ENCODE measurements around the gene BZW2.
A peak's percentile ranks its signal among the peaks of the same experiment; 100 is the strongest.
"Not testable (repeated sequence)": the region's sequence is repeated elsewhere in the genome, so short reads cannot be mapped to it uniquely, and the experiment has no call there.

BZW2 gene

DNA sequence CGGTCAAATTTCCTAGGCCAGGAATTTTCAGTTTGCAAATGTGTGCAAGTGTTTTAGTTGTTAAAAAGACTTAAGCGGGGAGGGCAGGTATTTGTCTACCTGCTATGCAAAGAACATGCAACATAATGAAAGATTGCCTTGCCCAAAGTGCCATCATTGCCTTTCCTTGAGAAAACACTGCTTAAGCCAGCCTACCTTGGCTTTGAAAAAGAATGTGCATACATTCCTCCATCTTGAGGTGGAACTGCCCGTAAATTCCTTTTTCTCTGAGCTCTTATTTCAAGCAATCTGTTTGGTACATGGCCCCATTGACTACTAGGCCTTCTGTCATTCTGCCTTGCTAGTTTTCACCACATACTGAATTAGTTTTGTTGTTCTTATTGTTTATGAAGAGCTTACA, 29.3 kb downstream of the BZW2 start:
- TF ChIP-seq, protein P1, sequence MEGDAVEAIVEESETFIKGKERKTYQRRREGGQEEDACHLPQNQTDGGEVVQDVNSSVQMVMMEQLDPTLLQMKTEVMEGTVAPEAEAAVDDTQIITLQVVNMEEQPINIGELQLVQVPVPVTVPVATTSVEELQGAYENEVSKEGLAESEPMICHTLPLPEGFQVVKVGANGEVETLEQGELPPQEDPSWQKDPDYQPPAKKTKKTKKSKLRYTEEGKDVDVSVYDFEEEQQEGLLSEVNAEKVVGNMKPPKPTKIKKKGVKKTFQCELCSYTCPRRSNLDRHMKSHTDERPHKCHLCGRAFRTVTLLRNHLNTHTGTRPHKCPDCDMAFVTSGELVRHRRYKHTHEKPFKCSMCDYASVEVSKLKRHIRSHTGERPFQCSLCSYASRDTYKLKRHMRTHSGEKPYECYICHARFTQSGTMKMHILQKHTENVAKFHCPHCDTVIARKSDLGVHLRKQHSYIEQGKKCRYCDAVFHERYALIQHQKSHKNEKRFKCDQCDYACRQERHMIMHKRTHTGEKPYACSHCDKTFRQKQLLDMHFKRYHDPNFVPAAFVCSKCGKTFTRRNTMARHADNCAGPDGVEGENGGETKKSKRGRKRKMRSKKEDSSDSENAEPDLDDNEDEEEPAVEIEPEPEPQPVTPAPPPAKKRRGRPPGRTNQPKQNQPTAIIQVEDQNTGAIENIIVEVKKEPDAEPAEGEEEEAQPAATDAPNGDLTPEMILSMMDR (IDR thresholded peaks at IDR 0.05; ENCODE audit: low read depth, low read length, poor library complexity, severe bottlenecking), result no peak
- TF ChIP-seq EZH2phosphoT487 (IDR thresholded peaks at IDR 0.05; ENCODE audit: borderline replicate concordance, low read length), result no peak
- Histone ChIP-seq H3K27ac (ENCODE audit: low read depth, low read length) (no peak overlapping the region), H3K9me3 (ENCODE audit: control insufficient read depth, insufficient read depth, low read length) (no peaks in the 10 kb centered on the region), H4K20me1 (ENCODE audit: control insufficient read depth, insufficient read depth, low read depth, low read length) (no peaks in the 10 kb centered on the region), H3K27me3 (ENCODE audit: control insufficient read depth, low read length) (no peaks in the 10 kb centered on the region), H3K9me2 (replicated peaks; ENCODE audit: control insufficient read depth, low read length) (no peaks in the 10 kb centered on the region), H3K4me1 (ENCODE audit: control insufficient read depth, low read length) (no peaks in the 10 kb centered on the region), H3K4me2 (ENCODE audit: low read length) (no peak overlapping the region), H3F3A (ENCODE audit: control insufficient read depth, insufficient read depth) (no peaks in the 10 kb centered on the region; the same call in 1 of the 2 replicates), H3K36me3 (ENCODE audit: control insufficient read depth, low read length) (peaks cover 77% of the 10 kb centered on the region), H3K4me3 (ENCODE audit: low read length) (no peak overlapping the region), H3K79me2 (ENCODE audit: control insufficient read depth, low read length) (peaks cover 36% of the 10 kb centered on the region)

DNA sequence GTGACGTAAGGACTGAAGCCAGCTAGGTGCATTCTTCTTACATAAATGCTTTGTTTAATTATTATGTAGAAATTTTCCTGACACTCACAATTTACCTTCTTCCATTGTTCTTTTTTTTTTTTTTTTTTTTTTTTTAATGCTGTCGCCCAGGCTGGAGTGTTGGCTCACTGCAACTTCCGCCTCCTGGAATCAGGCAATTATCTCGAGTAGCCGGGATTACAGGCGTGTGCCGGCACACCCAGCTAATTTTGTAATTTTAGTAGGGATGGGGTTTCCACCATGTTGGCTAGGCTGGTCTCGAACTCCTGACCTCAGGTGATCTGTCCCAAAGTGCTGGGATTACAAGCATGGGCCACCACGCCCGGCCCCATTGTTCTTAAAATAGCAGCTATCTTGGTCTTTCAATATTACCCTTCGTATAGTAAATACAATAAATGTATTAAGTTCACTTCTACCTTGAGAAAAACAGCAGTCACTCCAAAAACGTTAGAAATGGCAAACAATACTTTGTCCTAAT, 32.1 kb downstream of the BZW2 start:
- Histone ChIP-seq H3F3A (ENCODE audit: control insufficient read depth, insufficient read depth) (no peaks in the 10 kb centered on the region), H3K9me3 (ENCODE audit: control insufficient read depth, insufficient read depth, low read length) (no peaks in the 10 kb centered on the region), H3K9me2 (replicated peaks; ENCODE audit: control insufficient read depth, low read length) (no peaks in the 10 kb centered on the region), H3K4me1 (ENCODE audit: control insufficient read depth, low read length) (no peaks in the 10 kb centered on the region), H3K36me3 (ENCODE audit: control insufficient read depth, low read length) (peaks cover 78% of the 10 kb centered on the region), H3K27me3 (ENCODE audit: control insufficient read depth, low read length) (no peaks in the 10 kb centered on the region), H4K20me1 (ENCODE audit: control insufficient read depth, insufficient read depth, low read depth, low read length) (no peaks in the 10 kb centered on the region), H3K79me2 (ENCODE audit: control insufficient read depth, low read length) (peaks cover 10% of the 10 kb centered on the region), H3K4me3 (ENCODE audit: low read length) (no peak overlapping the region), H3K4me2 (ENCODE audit: low read length) (no peak overlapping the region), H3K27ac (ENCODE audit: low read depth, low read length) (no peak overlapping the region)
- no peak for TF ChIP-seq EZH2phosphoT487 (IDR thresholded peaks at IDR 0.05; ENCODE audit: borderline replicate concordance, low read length)
- TF ChIP-seq, protein P1 (IDR thresholded peaks at IDR 0.05; ENCODE audit: low read depth, low read length, poor library complexity, severe bottlenecking), result no peak

GRCh38 chr7:16678645-16679566, 32.9 kb downstream of the BZW2 start:
- not testable (repeated sequence) for H3K4me3 ChIP-seq (ENCODE audit: low read length); H3K27me3 ChIP-seq (ENCODE audit: control insufficient read depth, low read length); H3K4me2 ChIP-seq (ENCODE audit: low read length); H3K9me3 ChIP-seq (ENCODE audit: control insufficient read depth, insufficient read depth, low read length); H3F3A ChIP-seq (ENCODE audit: control insufficient read depth, insufficient read depth); H3K9me2 ChIP-seq (replicated peaks; ENCODE audit: control insufficient read depth, low read length); H3K4me1 ChIP-seq (ENCODE audit: control insufficient read depth, low read length); H4K20me1 ChIP-seq (ENCODE audit: control insufficient read depth, insufficient read depth, low read depth, low read length); H3K79me2 ChIP-seq (ENCODE audit: control insufficient read depth, low read length); H3K27ac ChIP-seq (ENCODE audit: low read depth, low read length)
- peaks cover 86% of the 10 kb centered on the region for H3K36me3 ChIP-seq (ENCODE audit: control insufficient read depth, low read length)

GRCh38 chr7:16684935-16685334, 39.0 kb downstream of the BZW2 start:
- H3K9me2 ChIP-seq (replicated peaks; ENCODE audit: control insufficient read depth, low read length), result no peaks in the 10 kb centered on the region
- no peaks in the 10 kb centered on the region for H3K9me3 ChIP-seq (ENCODE audit: control insufficient read depth, insufficient read depth, low read length)
- H3K27me3 ChIP-seq (ENCODE audit: control insufficient read depth, low read length), result no peaks in the 10 kb centered on the region
- no peaks in the 10 kb centered on the region for H3K79me2 ChIP-seq (ENCODE audit: control insufficient read depth, low read length)
- H3K4me1 ChIP-seq (ENCODE audit: control insufficient read depth, low read length), result peaks cover 24% of the 10 kb centered on the region
- H3K27ac ChIP-seq (ENCODE audit: low read depth, low read length), result peak overlapping the region; percentile 7; the same call in 1 of the 2 replicates
- no peaks in the 10 kb centered on the region for H3F3A ChIP-seq (ENCODE audit: control insufficient read depth, insufficient read depth)
- no peak overlapping the region for H3K4me3 ChIP-seq (ENCODE audit: low read length)
- H3K4me2 ChIP-seq (ENCODE audit: low read length), result peak overlapping the region; percentile 25
- TF ChIP-seq, protein P1 (IDR thresholded peaks at IDR 0.05; ENCODE audit: low read depth, low read length, poor library complexity, severe bottlenecking), result no peak
- no peak for TF ChIP-seq EZH2phosphoT487 (IDR thresholded peaks at IDR 0.05; ENCODE audit: borderline replicate concordance, low read length)
- no peaks in the 10 kb centered on the region for H4K20me1 ChIP-seq (ENCODE audit: control insufficient read depth, insufficient read depth, low read depth, low read length)
- peaks cover 91% of the 10 kb centered on the region for H3K36me3 ChIP-seq (ENCODE audit: control insufficient read depth, low read length)

Measured in DOHH2 (cell line).